K562 (cell line): ENCODE data around the gene RNPEP. TPM values are rescaled to one million over a fixed set of nuclear protein-coding genes. Genes with fewer than 3 reads are reported as not detected.

ENCODE experiments used
- ATAC-seq: fragments of 200-7000 bp; cut with Tn5 transposase; 3 replicates; pipeline ENCODE4 v1.9.1; 2020; ENCODE audit warnings: moderate library complexity
- BruUV-seq: library from RNA; stranded (reverse); fragments of 400-500 nt; replicated peaks from 2 replicates; lab custom pipeline; 2021; lab: Mats Ljungman, UMichigan
- CTCF ChIA-PET: fragments of 300-600 bp; formaldehyde crosslinking; extraction: SDS; loops from one replicate; lab custom pipeline; 2021; ENCODE audit warnings: low intra/inter-chr PET ratio; lab: Yijun Ruan, JAX
- POLR2A ChIA-PET: fragments of 300-600, 350-650 bp; sonication (Branson Sonifier 250); formaldehyde crosslinking; extraction: SDS; loops from one replicate; lab custom pipeline; 2021; ENCODE audit warnings: antibody characterized with exemption, inconsistent platforms; lab: Yijun Ruan, JAX
- DNase-seq, 4 experiments: peaks; one replicate each; pipeline versions ENCODE4 v3.0.0 to v3.0.0-alpha.2; 2011 to 2018; ENCODE audit warnings: low spot score in 3 of 4, mixed read lengths in 3 of 4; ENCODE audit errors: extremely low read depth in 1 of 4
- FAIRE-seq: peaks from 2 replicates; lab custom pipeline; 2011; peaks lifted over from hg19 to GRCh38; lab: Jason Lieb, UNC
- H2AFZ ChIP-seq: 2 replicates; pipeline ENCODE4 v1.6.0; 2011; ENCODE audit warnings: low read depth, low read length, control low read depth, inconsistent platforms
- H3K27ac ChIP-seq: fragments of 200-600 bp; 3 replicates; pipeline ENCODE4 v1.8.0; 2011; ENCODE audit warnings: low read depth, mild to moderate bottlenecking, control low read depth, inconsistent platforms, low read length, moderate library complexity, mixed read lengths; ENCODE audit errors: extremely low read depth
- H3K27me3 ChIP-seq, 2 experiments: fragments of 300-600 bp in 1 of 2; 2 replicates in 1 of 2; 3 replicates in 1 of 2; pipeline versions ENCODE4 v1.6.0 to v1.8.0; 2011; ENCODE audit warnings: inconsistent platforms in 2 of 2, low read length in 2 of 2, mild to moderate bottlenecking in 1 of 2, mixed read lengths in 1 of 2, moderate library complexity in 1 of 2; ENCODE audit not compliant: control insufficient read depth in 2 of 2, insufficient read depth in 2 of 2
- H3K36me3 ChIP-seq: fragments of 300-600 bp; 3 replicates; pipeline ENCODE4 v1.8.0; 2011; ENCODE audit warnings: mild to moderate bottlenecking, low read length, inconsistent platforms; ENCODE audit not compliant: control insufficient read depth, insufficient read depth
- H3K4me1 ChIP-seq, 2 experiments: fragments of 200-600 bp in 1 of 2; replicated peaks in 1 of 2; 2 replicates in 1 of 2; 3 replicates in 1 of 2; pipeline versions ENCODE4 v1.5.1 to v1.8.0; 2011; ENCODE audit warnings: inconsistent platforms in 2 of 2, low read length in 2 of 2, mild to moderate bottlenecking in 1 of 2, mixed read lengths in 1 of 2, moderate library complexity in 1 of 2; ENCODE audit not compliant: control insufficient read depth in 2 of 2, insufficient read depth in 2 of 2
- H3K4me2 ChIP-seq: 2 replicates; pipeline ENCODE4 v1.6.1; 2011; ENCODE audit warnings: low read length, control low read depth, inconsistent platforms, mixed read lengths; ENCODE audit not compliant: insufficient read depth
- H3K4me3 ChIP-seq: fragments of 200-600 bp; sonication (generic), shearing (Covaris generic); 2 replicates; pipeline ENCODE4 v1.5.1; 2016; ENCODE audit warnings: control low read depth, inconsistent platforms
- H3K79me2 ChIP-seq: fragments of 200-600 bp; 3 replicates; pipeline ENCODE4 v1.8.0; 2011; ENCODE audit warnings: low read length, inconsistent platforms; ENCODE audit not compliant: control insufficient read depth, insufficient read depth
- H3K9ac ChIP-seq, 2 experiments: 2 replicates each; pipeline versions ENCODE4 v1.6.0 to v1.6.1; 2011; ENCODE audit warnings: low read depth in 2 of 2, low read length in 2 of 2, control low read depth in 1 of 2, inconsistent platforms in 1 of 2, mild to moderate bottlenecking in 1 of 2, mixed read lengths in 1 of 2; ENCODE audit not compliant: insufficient read depth in 1 of 2
- H3K9me1 ChIP-seq: one replicate; pipeline ENCODE4 v1.6.0; 2011; ENCODE audit warnings: inconsistent platforms, mild to moderate bottlenecking, low read length, moderate library complexity; ENCODE audit not compliant: control insufficient read depth, insufficient read depth
- H3K9me3 ChIP-seq: replicated peaks from 2 replicates; pipeline ENCODE4 v1.5.1; 2011; ENCODE audit warnings: low read depth, low read length, inconsistent platforms; ENCODE audit not compliant: control insufficient read depth, insufficient read depth
- H4K20me1 ChIP-seq: replicated peaks from 2 replicates; pipeline ENCODE4 v1.6.1; 2011; ENCODE audit warnings: low read length, inconsistent platforms, mixed read lengths; ENCODE audit not compliant: control insufficient read depth, insufficient read depth
- CSDE1 ChIP-seq, 2 experiments: fragments of 450-650 bp; IDR thresholded peaks; 2 replicates each; pipeline ENCODE4 v1.6.1; 2016; ENCODE audit warnings: mild to moderate bottlenecking in 1 of 2
- DACH1 ChIP-seq: fragments of 450-650 bp; IDR thresholded peaks from 2 replicates; pipeline ENCODE4 v1.6.1; 2018; ENCODE audit not compliant: partially characterized antibody
- GTF2E2 ChIP-seq: fragments of 200-800 bp; sonication (Bioruptor generic); IDR thresholded peaks from 2 replicates; pipeline ENCODE4 v1.6.1; 2016; ENCODE audit warnings: missing genetic modification characterization, missing compliant biosample characterization
- HBP1 ChIP-seq: fragments of 450-650 bp; formaldehyde crosslinking; IDR thresholded peaks from 2 replicates; pipeline ENCODE4 v1.4.0; 2022; ENCODE audit warnings: missing genetic modification characterization
- ILF3 ChIP-seq: fragments of 450-650 bp; IDR thresholded peaks from 2 replicates; pipeline ENCODE4 v1.6.1; 2018; ENCODE audit warnings: antibody characterized with exemption, mild to moderate bottlenecking, moderate library complexity, borderline replicate concordance
- IRF2 ChIP-seq: sonication (generic); formaldehyde crosslinking; IDR thresholded peaks from 2 replicates; pipeline ENCODE4 v1.8.1; 2022; ENCODE audit warnings: mild to moderate bottlenecking, missing genetic modification reagents
- PPARD ChIP-seq: fragments of 250-450 bp; sonication (Bioruptor Pico); IDR thresholded peaks from 2 replicates; pipeline ENCODE4 v1.8.0; 2022; ENCODE audit warnings: inconsistent platforms, mild to moderate bottlenecking, moderate library complexity
- SMAD3 ChIP-seq: fragments of 450-650 bp; formaldehyde crosslinking; conservative IDR thresholded peaks from 2 replicates; pipeline ENCODE4 v1.4.0; 2020; ENCODE audit warnings: mild to moderate bottlenecking
- ZNF197 ChIP-seq: fragments of 200-800 bp; sonication (Bioruptor generic); IDR thresholded peaks from 2 replicates; pipeline ENCODE4 v1.6.1; 2016; ENCODE audit warnings: low read depth, missing genetic modification characterization, missing compliant biosample characterization
- ZNF668 ChIP-seq: fragments of 250-450 bp; sonication (Bioruptor Pico); IDR thresholded peaks from 2 replicates; pipeline ENCODE4 v1.8.0; 2022; ENCODE audit warnings: mild to moderate bottlenecking, inconsistent platforms
- WGBS: fragments of 100-300 bp; shearing (Covaris generic); methylation state at CpG from one replicate; pipeline ENCODE4 v1.1.6; 2016; ENCODE audit warnings: low coverage, mixed read lengths; ENCODE audit not compliant: insufficient coverage; ENCODE audit errors: missing lambda C conversion rate; 5-methylcytosine and 5-hydroxymethylcytosine counted together
- in situ Hi-C: fragments of 300-500 bp; cut with MboI; formaldehyde crosslinking; loops from 4 replicates; pipeline ENCODE4 v1.15.0; 2018; ENCODE audit warnings: inconsistent platforms, mixed read lengths
- intact Hi-C: fragments of 100-400 bp; cut with micrococcal nuclease; formaldehyde crosslinking; loops from 2 replicates; pipeline ENCODE4 v1.14.2; 2022
- polyA plus RNA-seq, 8 experiments: library from polyadenylated mRNA; depleted of rRNA in 4 of 8; stranded (reverse) in 5 of 8; unstranded in 3 of 8; fragments of >200 nt; fragmentation: Nextera tagmentation in 2 of 8; fragmentation: Illumina TruSeq in 1 of 8; extraction: Ambion mirVana in 2 of 8; extraction: Trizol in 1 of 8; gene quantifications; 2 replicates each; pipeline versions ENCODE4 v1.2.1 to v1.2.3, GENCODE V29; 2011 to 2014; ENCODE audit warnings: inconsistent platforms in 1 of 8, missing spikeins in 1 of 8
- total RNA-seq, 7 experiments: library from RNA; depleted of rRNA in 6 of 7; stranded (reverse); fragments of >200 nt in 6 of 7; fragmentation: Illumina TruSeq in 2 of 7; extraction: Trizol in 2 of 7; gene quantifications; 2 replicates each; pipeline versions ENCODE4 v1.2.1 to v1.2.3, GENCODE V29; 2011 to 2021; ENCODE audit warnings: low replicate concordance in 1 of 7

The RNPEP gene
- total and polyA plus RNA-seq, 9 of the 15 experiments (the other 6 are each of a cell fraction or from before 2014, with no cell fraction given): 27.5 to 131 (median 63.4) TPM

- H3K9me3 ChIP-seq: no peaks in the 10 kb centered on the region
- no peak for ATAC-seq
- no peak overlapping the region for H3K4me3 ChIP-seq
- H3K79me2 ChIP-seq: no peaks in the 10 kb centered on the region
- FAIRE-seq: no peak
- ChIA-PET CTCF (no interaction called here), POLR2A (interaction anchor here (0.5 to 1.3 kb wide), 6 partner anchors 10 to 482 kb away, joined by 3 to 6 read pairs (median 4); no protein-coding TSS in a partner anchor)
- no TSS peak for BruUV-seq
- no peak overlapping the region for H3K4me2 ChIP-seq
- no peak overlapping the region for H3K27ac ChIP-seq
- no peaks in the 10 kb centered on the region for H3K9me1 ChIP-seq
- peaks cover 0 to 9% of the 10 kb centered on the region in 2 experiments; a peak in 1 of 5 replicates for H3K27me3 ChIP-seq
- no peak for TF ChIP-seq GTF2E2 (tag)
- no peak for TF ChIP-seq ZNF197 (CRISPR knock-in tag)
- TF ChIP-seq HBP1: no peak
- TF ChIP-seq PPARD: no peak
- no peak for TF ChIP-seq DACH1
- no peak for TF ChIP-seq SMAD3 (CRISPR knock-in tag)
- TF ChIP-seq IRF2 (CRISPR knock-in tag): no peak
- TF ChIP-seq ILF3: no peak
- TF ChIP-seq CSDE1 (IDR thresholded peaks at IDR 0.05): no peak
- no peak for TF ChIP-seq ZNF668 (CRISPR knock-in tag)
- no peak overlapping the region for H2AFZ ChIP-seq
- peak overlapping the region in 1 of 2 experiments; percentile 61; a peak in 2 of 4 replicates for H3K9ac ChIP-seq
- peaks cover 8% of the 10 kb centered on the region; the same call in 1 of the 2 replicates for H4K20me1 ChIP-seq
- no peaks in the 10 kb centered on the region for H3K36me3 ChIP-seq
- peaks cover 17 to 40% of the 10 kb centered on the region in 2 experiments for H3K4me1 ChIP-seq
- WGBS: 29% methylated on average over 30 of the region's 35 CpGs
- in situ Hi-C loops (no loop called here), intact Hi-C loops (no loop called here)
- no peak for DNase-seq
Observed at GRCh38 chr1:202012544-202013478, 30.4 kb downstream of the RNPEP start.
